ENCODE results near the gene CELF1.

CELF1 gene

DNA sequence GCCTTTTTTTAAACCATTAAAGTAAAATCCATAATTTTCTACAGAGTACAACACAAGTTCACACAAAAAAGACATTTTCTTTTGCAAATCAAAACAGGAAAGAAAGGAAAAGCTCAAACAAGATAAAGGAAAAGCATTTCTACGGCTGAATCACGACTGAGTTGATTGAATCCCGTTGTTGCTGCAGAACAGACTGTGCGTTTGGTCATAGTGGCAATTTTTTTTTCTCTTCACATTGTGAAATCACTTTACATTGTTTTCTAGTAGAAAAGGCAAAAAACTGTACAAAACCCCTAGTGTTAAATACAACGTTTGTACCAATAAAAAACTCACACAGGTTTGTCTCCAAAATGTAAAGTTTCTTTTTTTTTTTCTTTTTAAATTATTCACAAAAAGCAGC, 86.7 kb downstream of the CELF1 start:
- Histone ChIP-seq H3K9ac (ENCODE audit: low read length) (no peak overlapping the region), H3F3A (ENCODE audit: insufficient read depth, low read length) (no peaks in the 10 kb centered on the region), H3K4me2 (ENCODE audit: low read depth, low read length) (no peak overlapping the region), H3K27ac (ENCODE audit: low read length) (no peak overlapping the region), H3K36me3 (replicated peaks; ENCODE audit: insufficient read depth, low read length) (no peaks in the 10 kb centered on the region; the same call in 1 of the 2 replicates), H3K27me3 (replicated peaks; ENCODE audit: insufficient read depth, low read length) (no peaks in the 10 kb centered on the region), H3K79me2 (ENCODE audit: low read length) (peaks cover 30% of the 10 kb centered on the region; the same call in 1 of the 2 replicates), H4K20me1 (ENCODE audit: insufficient read depth, low read length) (no peaks in the 10 kb centered on the region), H3K4me3 (ENCODE audit: low read length) (no peak overlapping the region), H2AFZ (ENCODE audit: low read length) (no peak overlapping the region), H3K9me3 (replicated peaks; ENCODE audit: insufficient read depth, low read length) (no peaks in the 10 kb centered on the region), H3K9me2 (replicated peaks; ENCODE audit: insufficient read depth, low read length) (no peaks in the 10 kb centered on the region), H3K4me1 (ENCODE audit: low read length) (no peaks in the 10 kb centered on the region)
- DNase-seq = no peak
- no peak for TF ChIP-seq EZH2 (optimal IDR thresholded peaks at IDR 0.05; ENCODE audit: low read depth, low read length)
- no peak for TF ChIP-seq EZH2phosphoT487 (IDR thresholded peaks at IDR 0.05; ENCODE audit: low read length)
- TF ChIP-seq, protein P1, sequence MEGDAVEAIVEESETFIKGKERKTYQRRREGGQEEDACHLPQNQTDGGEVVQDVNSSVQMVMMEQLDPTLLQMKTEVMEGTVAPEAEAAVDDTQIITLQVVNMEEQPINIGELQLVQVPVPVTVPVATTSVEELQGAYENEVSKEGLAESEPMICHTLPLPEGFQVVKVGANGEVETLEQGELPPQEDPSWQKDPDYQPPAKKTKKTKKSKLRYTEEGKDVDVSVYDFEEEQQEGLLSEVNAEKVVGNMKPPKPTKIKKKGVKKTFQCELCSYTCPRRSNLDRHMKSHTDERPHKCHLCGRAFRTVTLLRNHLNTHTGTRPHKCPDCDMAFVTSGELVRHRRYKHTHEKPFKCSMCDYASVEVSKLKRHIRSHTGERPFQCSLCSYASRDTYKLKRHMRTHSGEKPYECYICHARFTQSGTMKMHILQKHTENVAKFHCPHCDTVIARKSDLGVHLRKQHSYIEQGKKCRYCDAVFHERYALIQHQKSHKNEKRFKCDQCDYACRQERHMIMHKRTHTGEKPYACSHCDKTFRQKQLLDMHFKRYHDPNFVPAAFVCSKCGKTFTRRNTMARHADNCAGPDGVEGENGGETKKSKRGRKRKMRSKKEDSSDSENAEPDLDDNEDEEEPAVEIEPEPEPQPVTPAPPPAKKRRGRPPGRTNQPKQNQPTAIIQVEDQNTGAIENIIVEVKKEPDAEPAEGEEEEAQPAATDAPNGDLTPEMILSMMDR (IDR thresholded peaks at IDR 0.05; ENCODE audit: low read length) = no peak

DNA sequence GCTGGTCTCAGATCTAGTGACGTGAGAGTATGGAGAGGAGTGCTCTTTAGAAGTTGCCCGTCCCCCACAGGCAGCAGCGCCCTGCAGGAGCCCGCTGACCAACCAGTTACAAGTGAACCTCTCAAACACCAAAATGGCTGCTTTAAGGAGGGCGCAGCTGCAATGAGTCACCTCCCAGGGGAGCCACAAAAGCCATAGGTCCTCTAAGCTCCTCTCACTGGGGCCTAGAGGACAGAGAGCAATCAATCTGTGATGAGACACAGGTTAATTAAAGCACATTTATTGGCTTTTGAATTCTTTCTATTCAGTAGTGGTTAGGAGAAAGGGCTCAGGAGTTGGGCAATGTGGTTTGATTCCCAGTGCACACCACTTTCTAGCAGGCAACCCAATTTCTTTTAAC, 88.4 kb downstream of the CELF1 start:
- no peaks in the 10 kb centered on the region for H3K27me3 ChIP-seq (replicated peaks; ENCODE audit: insufficient read depth, low read length)
- no peak for DNase-seq

DNA sequence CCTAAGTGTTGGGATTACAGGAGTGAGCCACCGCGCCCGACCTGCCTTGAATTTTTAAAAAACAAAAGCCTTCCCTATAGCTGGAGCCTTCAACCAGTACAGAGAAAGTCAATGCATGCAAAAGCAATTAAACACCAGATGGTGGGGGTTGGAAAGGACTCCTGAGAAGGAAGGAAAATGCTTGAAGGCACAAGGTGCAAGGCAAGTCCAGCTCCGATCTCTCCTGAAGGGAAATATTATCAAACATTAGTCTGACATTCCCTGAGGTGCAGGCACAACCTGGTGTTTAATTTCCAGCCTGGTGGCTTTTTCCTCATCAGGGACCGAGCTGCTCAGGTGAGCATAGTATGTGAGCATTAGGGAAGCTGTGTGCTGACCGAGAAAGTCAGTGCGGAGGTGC, 91.1 kb downstream of the CELF1 start:
- H3K27me3 ChIP-seq (replicated peaks; ENCODE audit: insufficient read depth, low read length) = no peaks in the 10 kb centered on the region
- H3F3A ChIP-seq (ENCODE audit: insufficient read depth, low read length) = no peaks in the 10 kb centered on the region
- no peak overlapping the region for H3K9ac ChIP-seq (ENCODE audit: low read length)
- no peaks in the 10 kb centered on the region for H3K36me3 ChIP-seq (replicated peaks; ENCODE audit: insufficient read depth, low read length)
- H3K4me1 ChIP-seq (ENCODE audit: low read length) = no peaks in the 10 kb centered on the region
- 0 out of 2 replicates have a peak, but pooled peaks cover 7% of the 10 kb centered on the region for H3K79me2 ChIP-seq (ENCODE audit: low read length)
- no peaks in the 10 kb centered on the region for H4K20me1 ChIP-seq (ENCODE audit: insufficient read depth, low read length)
- H3K9me3 ChIP-seq (replicated peaks; ENCODE audit: insufficient read depth, low read length) = no peaks in the 10 kb centered on the region
- H3K4me3 ChIP-seq (ENCODE audit: low read length) = no peak overlapping the region
- H3K27ac ChIP-seq (ENCODE audit: low read length) = no peak overlapping the region
- no peak for DNase-seq
- H3K4me2 ChIP-seq (ENCODE audit: low read depth, low read length) = no peak overlapping the region
- H2AFZ ChIP-seq (ENCODE audit: low read length) = no peak overlapping the region
- TF ChIP-seq, protein P1 (IDR thresholded peaks at IDR 0.05; ENCODE audit: low read length) = no peak
- TF ChIP-seq EZH2 (optimal IDR thresholded peaks at IDR 0.05; ENCODE audit: low read depth, low read length) (no peak), EZH2phosphoT487 (IDR thresholded peaks at IDR 0.05; ENCODE audit: low read length) (no peak)
- no peaks in the 10 kb centered on the region for H3K9me2 ChIP-seq (replicated peaks; ENCODE audit: insufficient read depth, low read length)

More for the DNA sequence above, 88.4 kb downstream of the CELF1 start:
- Histone ChIP-seq H3K27ac (ENCODE audit: low read length) (no peak overlapping the region), H3K9ac (ENCODE audit: low read length) (no peak overlapping the region), H4K20me1 (ENCODE audit: insufficient read depth, low read length) (no peaks in the 10 kb centered on the region), H3F3A (ENCODE audit: insufficient read depth, low read length) (no peaks in the 10 kb centered on the region), H2AFZ (ENCODE audit: low read length) (no peak overlapping the region), H3K9me2 (replicated peaks; ENCODE audit: insufficient read depth, low read length) (no peaks in the 10 kb centered on the region), H3K4me2 (ENCODE audit: low read depth, low read length) (no peak overlapping the region), H3K4me3 (ENCODE audit: low read length) (no peak overlapping the region), H3K4me1 (ENCODE audit: low read length) (no peaks in the 10 kb centered on the region), H3K36me3 (replicated peaks; ENCODE audit: insufficient read depth, low read length) (no peaks in the 10 kb centered on the region), H3K79me2 (ENCODE audit: low read length) (peaks cover 20% of the 10 kb centered on the region; the same call in 1 of the 2 replicates), H3K9me3 (replicated peaks; ENCODE audit: insufficient read depth, low read length) (no peaks in the 10 kb centered on the region)
- TF ChIP-seq, protein P1 (IDR thresholded peaks at IDR 0.05; ENCODE audit: low read length) = no peak
- TF ChIP-seq EZH2 (optimal IDR thresholded peaks at IDR 0.05; ENCODE audit: low read depth, low read length) = no peak
- TF ChIP-seq EZH2phosphoT487 (IDR thresholded peaks at IDR 0.05; ENCODE audit: low read length) = no peak

Data from MM.1S (cell line).